ACC112 (cell line): ENCODE measurements around the gene PRKAG2.

ENCODE experiments used
- H2AFZ ChIP-seq: fragments of 200-600 bp; sonication (generic); one replicate; pipeline ENCODE4 v1.6.0; 2017; ENCODE audit warnings: antibody characterized with exemption, low read length; ENCODE audit not compliant: unreplicated experiment
- H3K27ac ChIP-seq: fragments of 200-600 bp; sonication (generic); 2 replicates; pipeline ENCODE4 v1.5.1; 2014; ENCODE audit warnings: low read depth, mild to moderate bottlenecking, antibody characterized with exemption, low read length, moderate library complexity
- H3K27me3 ChIP-seq: fragments of 200-600 bp; sonication (generic); 2 replicates; pipeline ENCODE4 v1.6.1; 2014; ENCODE audit warnings: mild to moderate bottlenecking, antibody characterized with exemption, low read length, moderate library complexity, mixed read lengths; ENCODE audit not compliant: insufficient read depth
- H3K36me3 ChIP-seq: fragments of 200-600 bp; sonication (generic); 2 replicates; pipeline ENCODE4 v1.6.1; 2016; ENCODE audit warnings: mild to moderate bottlenecking, antibody characterized with exemption, low read length, moderate library complexity, mixed read lengths; ENCODE audit not compliant: insufficient read depth
- H3K4me1 ChIP-seq: fragments of 200-600 bp; sonication (generic); one replicate; pipeline ENCODE4 v1.6.1; 2016; ENCODE audit warnings: low read length, mixed read lengths; ENCODE audit not compliant: insufficient read depth, unreplicated experiment, control insufficient read depth
- H3K4me3 ChIP-seq: fragments of 200-600 bp; sonication (generic); 2 replicates; pipeline ENCODE4 v1.5.1; 2014; ENCODE audit warnings: mild to moderate bottlenecking, low read depth, low read length
- H3K79me2 ChIP-seq: fragments of 200-600 bp; sonication (generic); one replicate; pipeline ENCODE4 v1.6.0; 2016; ENCODE audit warnings: low read length; ENCODE audit not compliant: control insufficient read depth, unreplicated experiment, insufficient read depth

The PRKAG2 gene

GRCh38 chr7:151775547-151776443, 101.1 kb downstream of the PRKAG2 start:
- Histone ChIP-seq H3K4me3 (no peak overlapping the region), H2AFZ (no peak overlapping the region), H3K36me3 (no peaks in the 10 kb centered on the region), H3K27me3 (peaks cover 58% of the 10 kb centered on the region), H3K4me1 (no peaks in the 10 kb centered on the region), H3K79me2 (no peaks in the 10 kb centered on the region), H3K27ac (no peak overlapping the region)

GRCh38 chr7:151774951-151775350, 102.0 kb downstream of the PRKAG2 start:
- no peak overlapping the region for H2AFZ ChIP-seq

GRCh38 chr7:151773797-151774196, 103.1 kb downstream of the PRKAG2 start:
- H3K4me1 ChIP-seq = no peaks in the 10 kb centered on the region
- H2AFZ ChIP-seq = no peak overlapping the region
- peaks cover 63% of the 10 kb centered on the region for H3K27me3 ChIP-seq
- H3K79me2 ChIP-seq = no peaks in the 10 kb centered on the region
- H3K36me3 ChIP-seq = no peaks in the 10 kb centered on the region
- no peak overlapping the region for H3K4me3 ChIP-seq
- H3K27ac ChIP-seq = no peak overlapping the region

More at GRCh38 chr7:151774951-151775350, 102.0 kb downstream of the PRKAG2 start:
- no peaks in the 10 kb centered on the region for H3K4me1 ChIP-seq
- H3K4me3 ChIP-seq = no peak overlapping the region
- H3K27ac ChIP-seq = no peak overlapping the region
- H3K27me3 ChIP-seq = peaks cover 58% of the 10 kb centered on the region
- H3K79me2 ChIP-seq = no peaks in the 10 kb centered on the region
- H3K36me3 ChIP-seq = no peaks in the 10 kb centered on the region

- no peak overlapping the region for H3K4me3 ChIP-seq
Measured at GRCh38 chr7:151770232-151770631, 106.7 kb downstream of the PRKAG2 start.

GRCh38 chr7:151769188-151769821, 107.6 kb downstream of the PRKAG2 start:
- Histone ChIP-seq H3K36me3 (no peaks in the 10 kb centered on the region), H3K4me1 (no peaks in the 10 kb centered on the region), H2AFZ (no peak overlapping the region), H3K27ac (no peak overlapping the region), H3K79me2 (no peaks in the 10 kb centered on the region), H3K27me3 (peaks cover 48% of the 10 kb centered on the region), H3K4me3 (no peak overlapping the region)

More at GRCh38 chr7:151770232-151770631, 106.7 kb downstream of the PRKAG2 start:
- Histone ChIP-seq H2AFZ (no peak overlapping the region), H3K79me2 (no peaks in the 10 kb centered on the region), H3K27ac (no peak overlapping the region), H3K27me3 (peaks cover 55% of the 10 kb centered on the region), H3K36me3 (no peaks in the 10 kb centered on the region), H3K4me1 (no peaks in the 10 kb centered on the region)

- H3K4me1 ChIP-seq = no peaks in the 10 kb centered on the region
- H3K36me3 ChIP-seq = no peaks in the 10 kb centered on the region
- peaks cover 45% of the 10 kb centered on the region for H3K27me3 ChIP-seq
- no peak overlapping the region for H3K4me3 ChIP-seq
- no peak overlapping the region for H3K27ac ChIP-seq
- H3K79me2 ChIP-seq = no peaks in the 10 kb centered on the region
- H2AFZ ChIP-seq = no peak overlapping the region
Measured at GRCh38 chr7:151768805-151769187, 108.1 kb downstream of the PRKAG2 start.

- Histone ChIP-seq H3K36me3 (no peaks in the 10 kb centered on the region), H2AFZ (no peak overlapping the region), H3K4me3 (no peak overlapping the region), H3K79me2 (no peaks in the 10 kb centered on the region), H3K4me1 (no peaks in the 10 kb centered on the region), H3K27me3 (peaks cover 38% of the 10 kb centered on the region), H3K27ac (no peak overlapping the region)
Measured at GRCh38 chr7:151767557-151767956, 109.4 kb downstream of the PRKAG2 start.

GRCh38 chr7:151764056-151764920, 112.6 kb downstream of the PRKAG2 start:
- Histone ChIP-seq H3K27me3 (peaks cover 10% of the 10 kb centered on the region), H3K4me1 (no peaks in the 10 kb centered on the region), H3K27ac (no peak overlapping the region), H3K79me2 (no peaks in the 10 kb centered on the region), H3K4me3 (no peak overlapping the region), H3K36me3 (no peaks in the 10 kb centered on the region), H2AFZ (no peak overlapping the region)

GRCh38 chr7:151763420-151763984, 113.4 kb downstream of the PRKAG2 start:
- no peak overlapping the region for H3K4me3 ChIP-seq
- H3K4me1 ChIP-seq = peaks cover under 1% of the 10 kb centered on the region
- H2AFZ ChIP-seq = no peak overlapping the region
- no peaks in the 10 kb centered on the region for H3K36me3 ChIP-seq
- H3K27ac ChIP-seq = no peak overlapping the region
- H3K79me2 ChIP-seq = no peaks in the 10 kb centered on the region
- H3K27me3 ChIP-seq = peaks cover 3% of the 10 kb centered on the region; the same call in 1 of the 2 replicates

GRCh38 chr7:151762583-151763245, 114.2 kb downstream of the PRKAG2 start:
- H3K36me3 ChIP-seq = no peaks in the 10 kb centered on the region
- peaks cover 6% of the 10 kb centered on the region for H3K4me1 ChIP-seq
- no peak overlapping the region for H3K27ac ChIP-seq
- no peak overlapping the region for H2AFZ ChIP-seq
- peaks cover 3% of the 10 kb centered on the region; the same call in 1 of the 2 replicates for H3K27me3 ChIP-seq
- no peaks in the 10 kb centered on the region for H3K79me2 ChIP-seq
- no peak overlapping the region for H3K4me3 ChIP-seq
